ENCODE results near the gene BATF. TPM values are rescaled to one million over a fixed set of nuclear protein-coding genes. Genes with fewer than 3 reads are reported as not detected.

The BATF gene
- polyA plus RNA-seq, 1 donor from 2014 or later = not detected

- H2AFZ ChIP-seq (ENCODE audit: low read depth, low read length) = no peak overlapping the region
- H3K4me3 ChIP-seq (ENCODE audit: low read length) = no peak overlapping the region
- H3F3A ChIP-seq (ENCODE audit: insufficient read depth, low read length, poor library complexity, severe bottlenecking) = no peaks in the 10 kb centered on the region
- H3K9ac ChIP-seq (ENCODE audit: low read length) = no peak overlapping the region
- H3K79me2 ChIP-seq (replicated peaks; ENCODE audit: insufficient read depth, low read length) = no peaks in the 10 kb centered on the region
- no peak overlapping the region for H3K4me2 ChIP-seq (ENCODE audit: low read length)
- H3K9me2 ChIP-seq (ENCODE audit: insufficient read depth, low read length) = no peaks in the 10 kb centered on the region
- H3K9me3 ChIP-seq (ENCODE audit: low read length) = no peaks in the 10 kb centered on the region
- no peak overlapping the region for H3K27ac ChIP-seq (ENCODE audit: low read length)
- TF ChIP-seq MXI1 (conservative IDR thresholded peaks at IDR 0.05; ENCODE audit: poor library complexity, severe bottlenecking) (no peak), TAF1 (IDR thresholded peaks at IDR 0.05; ENCODE audit: low read depth) (no peak), CTCF (IDR thresholded peaks at IDR 0.05; ENCODE audit: poor library complexity, severe bottlenecking) (no peak), SMC3 (conservative IDR thresholded peaks at IDR 0.05; ENCODE audit: poor library complexity) (no peak), REST (IDR thresholded peaks at IDR 0.05; ENCODE audit: borderline replicate concordance) (no peak), EZH2 (IDR thresholded peaks at IDR 0.05; ENCODE audit: borderline replicate concordance, insufficient read depth, low read length, poor library complexity, severe bottlenecking) (no peak), RAD21 (conservative IDR thresholded peaks at IDR 0.05) (no peak), EP300 (conservative IDR thresholded peaks at IDR 0.05; ENCODE audit: poor library complexity, severe bottlenecking) (no peak), POLR2AphosphoS5 (IDR thresholded peaks at IDR 0.05) (no peak)
- no peaks in the 10 kb centered on the region for H4K20me1 ChIP-seq (ENCODE audit: insufficient read depth)
- no peaks in the 10 kb centered on the region for H3K27me3 ChIP-seq (ENCODE audit: insufficient read depth, low read depth, low read length)
- H3K36me3 ChIP-seq (ENCODE audit: insufficient read depth, low read length) = no peaks in the 10 kb centered on the region
Measured at GRCh38 chr14:75551021-75551420, 28.8 kb downstream of the BATF start.

GRCh38 chr14:75553157-75553556, 30.9 kb downstream of the BATF start:
- TF ChIP-seq TAF1 (IDR thresholded peaks at IDR 0.05; ENCODE audit: low read depth) (no peak), RAD21 (conservative IDR thresholded peaks at IDR 0.05) (no peak)
- H3K27ac ChIP-seq (ENCODE audit: low read length) = no peak overlapping the region
- H4K20me1 ChIP-seq (ENCODE audit: insufficient read depth) = no peaks in the 10 kb centered on the region
- H3K9me2 ChIP-seq (ENCODE audit: insufficient read depth, low read length) = no peaks in the 10 kb centered on the region
- no peaks in the 10 kb centered on the region for H3F3A ChIP-seq (ENCODE audit: insufficient read depth, low read length, poor library complexity, severe bottlenecking)
- no peak overlapping the region for H2AFZ ChIP-seq (ENCODE audit: low read depth, low read length)
- no peaks in the 10 kb centered on the region for H3K79me2 ChIP-seq (replicated peaks; ENCODE audit: insufficient read depth, low read length)
- H3K36me3 ChIP-seq (ENCODE audit: insufficient read depth, low read length) = no peaks in the 10 kb centered on the region
- no peaks in the 10 kb centered on the region for H3K27me3 ChIP-seq (ENCODE audit: insufficient read depth, low read depth, low read length)
- no peak overlapping the region for H3K4me3 ChIP-seq (ENCODE audit: low read length)
- no peak overlapping the region for H3K4me2 ChIP-seq (ENCODE audit: low read length)
- H3K9me3 ChIP-seq (ENCODE audit: low read length) = no peaks in the 10 kb centered on the region
- no peak overlapping the region for H3K9ac ChIP-seq (ENCODE audit: low read length)
